Osteoblast (primary cell): ENCODE measurements around the gene CPT1B. TPM values are rescaled to one million over a fixed set of nuclear protein-coding genes. Genes with fewer than 3 reads are reported as not detected.

Experiments
- DNase-seq: peaks from one replicate; pipeline ENCODE4 v3.0.0; 2011; ENCODE audit warnings: low spot score, mixed read lengths; ENCODE audit not compliant: insufficient read length; ENCODE audit errors: missing footprints
- H2AFZ ChIP-seq: 2 replicates; pipeline ENCODE4 v1.6.0; 2011; ENCODE audit warnings: mild to moderate bottlenecking, low read length
- H3K27ac ChIP-seq: 2 replicates; pipeline ENCODE4 v1.5.1; 2011; ENCODE audit warnings: mild to moderate bottlenecking, low read depth, low read length, moderate library complexity
- H3K27me3 ChIP-seq: 2 replicates; pipeline ENCODE4 v1.6.0; 2012; ENCODE audit warnings: mild to moderate bottlenecking, control low read depth, inconsistent platforms, low read length, moderate library complexity; ENCODE audit not compliant: insufficient read depth
- H3K36me3 ChIP-seq: 2 replicates; pipeline ENCODE4 v1.5.1; 2011; ENCODE audit warnings: mild to moderate bottlenecking, low read length, control low read depth, moderate library complexity; ENCODE audit not compliant: insufficient read depth
- H3K4me1 ChIP-seq: 2 replicates; pipeline ENCODE4 v1.5.1; 2011; ENCODE audit warnings: mild to moderate bottlenecking, low read length, control low read depth, moderate library complexity; ENCODE audit not compliant: insufficient read depth
- H3K4me2 ChIP-seq: 2 replicates; pipeline ENCODE4 v1.6.0; 2011; ENCODE audit warnings: mild to moderate bottlenecking, low read length; ENCODE audit not compliant: insufficient read depth
- H3K4me3 ChIP-seq: fragments of 200-600 bp; sonication (generic); 3 replicates; pipeline ENCODE4 v1.5.1; 2012; ENCODE audit warnings: mild to moderate bottlenecking, low read length, inconsistent platforms; ENCODE audit not compliant: insufficient read depth
- H3K79me2 ChIP-seq: 2 replicates; pipeline ENCODE4 v1.6.0; 2012; ENCODE audit warnings: mild to moderate bottlenecking, low read length, control low read depth, inconsistent platforms; ENCODE audit not compliant: insufficient read depth
- H3K9me3 ChIP-seq: 2 replicates; pipeline ENCODE4 v1.5.1; 2011; ENCODE audit warnings: low read depth, low read length, control low read depth
- H4K20me1 ChIP-seq: 2 replicates; pipeline ENCODE4 v1.6.0; 2012; ENCODE audit warnings: mild to moderate bottlenecking, low read length, control low read depth; ENCODE audit not compliant: insufficient read depth
- total RNA-seq: library from RNA; depleted of rRNA; stranded (reverse); fragments of >200 nt; gene quantifications from 2 replicates; pipeline ENCODE4 v1.2.3, GENCODE V29; 2012
- TF ChIP-seq, protein P1 (sequence below): IDR thresholded peaks from 2 replicates; pipeline ENCODE4 v1.5.1; 2011; ENCODE audit warnings: mild to moderate bottlenecking, low read depth, low read length, moderate library complexity; ENCODE audit errors: extremely low read depth

The CPT1B gene
- total RNA-seq, 1 donor = 1.8 TPM

DNA sequence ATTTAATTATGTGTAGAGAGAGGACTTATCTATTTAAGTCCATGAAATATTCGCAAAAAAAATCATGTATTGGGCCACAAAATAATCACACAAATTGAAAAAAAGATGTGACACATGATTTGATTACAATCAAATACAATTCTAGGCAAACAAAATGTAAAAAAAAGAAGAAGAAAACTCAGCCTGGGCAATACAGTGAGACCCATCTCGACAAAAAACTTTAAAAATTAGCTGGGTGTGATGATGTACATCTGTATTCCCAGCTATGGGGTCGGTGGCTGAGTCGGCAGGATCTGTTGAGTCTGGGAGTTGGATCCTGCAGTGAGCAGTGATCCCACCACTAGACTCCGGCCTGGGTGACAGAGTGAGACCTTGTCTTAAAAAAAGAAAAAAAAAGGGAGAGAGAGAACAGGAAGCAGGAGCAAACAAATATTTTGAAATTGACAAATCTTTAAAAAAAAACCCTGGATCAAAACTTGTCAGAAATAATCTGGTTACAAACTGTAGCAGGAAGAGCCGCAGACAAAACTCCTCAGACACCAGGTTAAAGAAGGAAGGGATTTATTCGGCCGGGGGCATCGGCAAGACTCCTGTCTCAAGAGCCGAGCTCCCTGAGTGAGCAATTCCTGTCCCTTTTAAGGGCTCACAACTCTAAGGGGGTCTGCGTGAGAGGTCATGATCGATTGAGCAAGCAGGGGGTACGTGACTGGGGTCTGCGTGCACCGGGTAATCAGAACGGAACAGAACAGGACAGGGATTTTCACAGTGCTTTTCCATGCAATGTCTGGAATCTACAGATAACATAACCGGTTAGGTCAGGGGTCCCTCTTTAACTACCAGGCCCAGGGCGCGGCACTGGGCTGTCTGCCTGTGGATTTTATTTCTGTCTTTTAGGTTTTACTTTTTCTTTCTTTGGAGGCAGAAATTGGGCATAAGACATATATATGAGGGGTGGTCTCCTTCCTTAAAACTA lies 45.1 kb downstream of the CPT1B start:
- TF ChIP-seq, protein P1, sequence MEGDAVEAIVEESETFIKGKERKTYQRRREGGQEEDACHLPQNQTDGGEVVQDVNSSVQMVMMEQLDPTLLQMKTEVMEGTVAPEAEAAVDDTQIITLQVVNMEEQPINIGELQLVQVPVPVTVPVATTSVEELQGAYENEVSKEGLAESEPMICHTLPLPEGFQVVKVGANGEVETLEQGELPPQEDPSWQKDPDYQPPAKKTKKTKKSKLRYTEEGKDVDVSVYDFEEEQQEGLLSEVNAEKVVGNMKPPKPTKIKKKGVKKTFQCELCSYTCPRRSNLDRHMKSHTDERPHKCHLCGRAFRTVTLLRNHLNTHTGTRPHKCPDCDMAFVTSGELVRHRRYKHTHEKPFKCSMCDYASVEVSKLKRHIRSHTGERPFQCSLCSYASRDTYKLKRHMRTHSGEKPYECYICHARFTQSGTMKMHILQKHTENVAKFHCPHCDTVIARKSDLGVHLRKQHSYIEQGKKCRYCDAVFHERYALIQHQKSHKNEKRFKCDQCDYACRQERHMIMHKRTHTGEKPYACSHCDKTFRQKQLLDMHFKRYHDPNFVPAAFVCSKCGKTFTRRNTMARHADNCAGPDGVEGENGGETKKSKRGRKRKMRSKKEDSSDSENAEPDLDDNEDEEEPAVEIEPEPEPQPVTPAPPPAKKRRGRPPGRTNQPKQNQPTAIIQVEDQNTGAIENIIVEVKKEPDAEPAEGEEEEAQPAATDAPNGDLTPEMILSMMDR = no peak
- H3K27me3 ChIP-seq = no peaks in the 10 kb centered on the region
- no peak overlapping the region for H3K4me2 ChIP-seq
- peak; percentile 36 for DNase-seq
- no peaks in the 10 kb centered on the region for H3K36me3 ChIP-seq
- H3K9me3 ChIP-seq = no peaks in the 10 kb centered on the region
- peaks cover 19% of the 10 kb centered on the region for H3K4me1 ChIP-seq
- H4K20me1 ChIP-seq = peaks cover 6% of the 10 kb centered on the region
- H3K27ac ChIP-seq = peak overlapping the region; percentile 15
- no peak overlapping the region for H2AFZ ChIP-seq
- no peaks in the 10 kb centered on the region for H3K79me2 ChIP-seq
- no peak overlapping the region for H3K4me3 ChIP-seq

DNA sequence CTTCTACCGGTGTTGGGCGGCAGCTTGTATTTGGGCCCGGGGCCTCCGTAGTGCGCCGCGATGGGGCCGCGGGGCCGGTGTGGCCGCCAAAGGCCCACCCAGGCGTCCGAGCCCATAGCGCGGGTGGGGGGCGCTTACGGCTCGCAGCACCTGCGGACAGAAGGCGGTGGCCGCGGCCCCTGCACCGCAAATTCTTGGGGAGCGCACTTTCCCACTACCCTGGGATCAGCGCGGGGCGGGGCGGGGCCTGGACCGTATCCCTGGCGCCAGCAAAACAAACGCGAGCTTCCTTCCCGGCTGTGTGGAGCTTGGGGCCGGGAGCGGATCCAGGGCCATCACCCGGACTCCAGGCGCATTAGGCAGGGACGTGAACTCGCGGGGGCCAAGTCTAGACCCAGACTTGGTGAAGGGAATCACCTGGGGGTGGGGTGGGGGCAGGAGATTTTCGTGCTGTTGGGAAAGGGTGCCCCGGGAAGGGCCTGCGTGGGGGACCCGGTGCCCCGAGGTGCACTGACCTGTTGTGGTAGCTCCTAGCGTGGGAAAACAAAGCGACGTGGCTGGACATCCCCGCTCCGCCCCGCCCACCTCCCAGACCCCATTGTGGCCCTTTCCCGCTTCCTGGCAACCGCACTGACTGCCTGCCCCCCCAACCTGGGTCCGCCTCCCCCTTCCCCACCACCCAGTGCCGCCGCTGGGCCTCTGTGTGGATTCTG lies 46.1 kb downstream of the CPT1B start:
- Histone ChIP-seq H3K79me2 (no peaks in the 10 kb centered on the region), H3K9me3 (no peaks in the 10 kb centered on the region), H3K4me1 (peaks cover 20% of the 10 kb centered on the region), H3K4me2 (peak overlapping the region; percentile 91), H3K36me3 (no peaks in the 10 kb centered on the region), H3K27me3 (no peaks in the 10 kb centered on the region), H3K4me3 (peak overlapping the region; percentile 74), H3K27ac (peak overlapping the region; percentile 33), H4K20me1 (peaks cover 6% of the 10 kb centered on the region), H2AFZ (peak overlapping the region; percentile 29)
- peak; percentile 97 for DNase-seq
- TF ChIP-seq, protein P1 = no peak

DNA sequence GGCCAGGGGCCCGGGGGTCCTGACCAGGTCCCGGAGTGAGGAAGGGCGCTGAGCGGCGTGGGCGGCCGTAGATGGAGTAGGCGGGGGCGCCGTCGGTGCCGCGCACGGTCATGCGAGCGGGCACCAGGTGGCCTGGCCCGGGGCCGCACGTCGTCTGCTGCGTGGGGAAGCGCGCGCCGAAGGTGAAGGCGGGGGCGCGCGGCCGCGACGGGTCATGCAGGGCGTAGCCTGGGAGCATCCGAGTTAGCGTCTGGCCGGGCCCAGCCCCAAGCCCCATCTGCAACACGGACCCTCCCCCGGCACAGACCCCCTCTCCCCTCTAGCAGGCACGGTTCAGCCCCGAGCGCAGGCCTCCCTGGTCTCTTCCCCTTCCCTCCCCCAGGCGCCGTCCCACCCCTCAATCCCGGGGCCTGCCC lies 46.7 kb downstream of the CPT1B start:
- peak overlapping the region; percentile 91 for H3K4me2 ChIP-seq
- H3K9me3 ChIP-seq = no peaks in the 10 kb centered on the region
- no peaks in the 10 kb centered on the region for H3K79me2 ChIP-seq
- H3K27ac ChIP-seq = peak overlapping the region; percentile 60
- H4K20me1 ChIP-seq = peaks cover 6% of the 10 kb centered on the region
- no peaks in the 10 kb centered on the region for H3K27me3 ChIP-seq
- TF ChIP-seq, protein P1 = no peak
- H3K4me1 ChIP-seq = peaks cover 25% of the 10 kb centered on the region
- peak; percentile 87 for DNase-seq
- peak overlapping the region; percentile 74 for H3K4me3 ChIP-seq
- H3K36me3 ChIP-seq = no peaks in the 10 kb centered on the region
- no peak overlapping the region for H2AFZ ChIP-seq
